Endodermal cell (in vitro differentiated cells): ENCODE measurements around the gene TAS2R42. TPM values are rescaled to one million over a fixed set of nuclear protein-coding genes. Genes with fewer than 3 reads are reported as not detected.

Source experiments
- DNase-seq: peaks from one replicate; pipeline ENCODE4 v3.0.0-alpha.2; 2017
- H3K27ac ChIP-seq: 2 replicates; pipeline ENCODE4 v1.5.1; 2013; ENCODE audit warnings: mild to moderate bottlenecking, low read depth, low read length, moderate library complexity
- H3K27me3 ChIP-seq: 2 replicates; pipeline ENCODE4 v1.6.1; 2013; ENCODE audit warnings: mild to moderate bottlenecking, low read length, moderate library complexity; ENCODE audit not compliant: insufficient read depth, control insufficient read depth, poor library complexity, severe bottlenecking
- H3K36me3 ChIP-seq: 2 replicates; pipeline ENCODE4 v1.7.0; 2013; ENCODE audit warnings: mild to moderate bottlenecking, low read length, moderate library complexity; ENCODE audit not compliant: control insufficient read depth, insufficient read depth
- H3K4me1 ChIP-seq: one replicate; pipeline ENCODE4 v1.7.0; 2013; ENCODE audit warnings: low read length; ENCODE audit not compliant: control insufficient read depth, insufficient read depth
- H3K4me3 ChIP-seq: 2 replicates; pipeline ENCODE4 v1.5.1; 2013; ENCODE audit warnings: mild to moderate bottlenecking, low read length, moderate library complexity
- H3K9ac ChIP-seq: 2 replicates; pipeline ENCODE4 v1.6.1; 2013; ENCODE audit warnings: mild to moderate bottlenecking, low read length, moderate library complexity; ENCODE audit not compliant: poor library complexity, severe bottlenecking; ENCODE audit errors: extremely low read depth
- H3K9me3 ChIP-seq: 2 replicates; pipeline ENCODE4 v1.6.1; 2013; ENCODE audit warnings: mild to moderate bottlenecking, low read length, moderate library complexity; ENCODE audit not compliant: control insufficient read depth
- H3K27ac Mint-ChIP-seq: 2 replicates; pipeline ENCODE4 v1.8.0; 2020; ENCODE audit warnings: mixed read lengths
- H3K27me3 Mint-ChIP-seq: 2 replicates; pipeline ENCODE4 v1.8.0; 2021; ENCODE audit warnings: mild to moderate bottlenecking, mixed read lengths; ENCODE audit not compliant: insufficient read depth
- H3K36me3 Mint-ChIP-seq: 2 replicates; pipeline ENCODE4 v1.8.0; 2020; ENCODE audit warnings: low read depth, mixed read lengths
- H3K4me1 Mint-ChIP-seq: 2 replicates; pipeline ENCODE4 v1.8.0; 2020; ENCODE audit warnings: mixed read lengths
- H3K4me3 Mint-ChIP-seq: 2 replicates; pipeline ENCODE4 v1.8.0; 2020; ENCODE audit warnings: mild to moderate bottlenecking, moderate library complexity, mixed read lengths
- H3K9me3 Mint-ChIP-seq: 2 replicates; pipeline ENCODE4 v1.8.0; 2020; ENCODE audit warnings: mild to moderate bottlenecking, mixed read lengths
- total RNA-seq, 2 donors: library from RNA; stranded (reverse); fragmentation: NEBNext Ultra II Directional in 1 of 2; extraction: Animal tissue kit (Norgen Biotek cat#: 25700) in 1 of 2; gene quantifications; 2 replicates in 1 of 2; 3 replicates in 1 of 2; pipeline ENCODE4 v1.2.1, GENCODE V29; 2021
- TF ChIP-seq, protein P1 (sequence below): fragments of 200-600 bp; sonication (generic); conservative IDR thresholded peaks from 2 replicates; pipeline ENCODE4 v1.5.0; 2021; ENCODE audit warnings: antibody characterized with exemption, mild to moderate bottlenecking

Gene TAS2R42
- total RNA-seq, 2 donors from 2014 or later: not detected

DNA sequence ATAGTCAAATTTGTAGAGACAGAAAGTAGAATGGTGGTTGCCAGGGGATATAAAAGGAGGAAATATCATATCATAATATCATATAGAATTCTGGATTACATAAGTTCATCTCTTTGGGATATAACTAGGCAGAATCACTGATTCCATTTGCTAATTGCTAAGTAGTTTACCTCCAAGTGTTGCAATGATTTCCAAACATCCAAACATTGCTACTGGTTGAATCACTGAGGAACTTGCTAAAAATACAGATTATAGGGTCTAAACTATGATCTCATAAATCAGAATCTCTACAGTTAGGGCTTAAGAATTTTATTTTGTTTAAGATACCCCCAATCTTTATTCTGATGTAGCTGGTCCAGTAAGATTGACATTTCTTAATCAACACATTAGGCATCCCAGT is 16.1 kb upstream of the TAS2R42 start:
- TF ChIP-seq, protein P1, sequence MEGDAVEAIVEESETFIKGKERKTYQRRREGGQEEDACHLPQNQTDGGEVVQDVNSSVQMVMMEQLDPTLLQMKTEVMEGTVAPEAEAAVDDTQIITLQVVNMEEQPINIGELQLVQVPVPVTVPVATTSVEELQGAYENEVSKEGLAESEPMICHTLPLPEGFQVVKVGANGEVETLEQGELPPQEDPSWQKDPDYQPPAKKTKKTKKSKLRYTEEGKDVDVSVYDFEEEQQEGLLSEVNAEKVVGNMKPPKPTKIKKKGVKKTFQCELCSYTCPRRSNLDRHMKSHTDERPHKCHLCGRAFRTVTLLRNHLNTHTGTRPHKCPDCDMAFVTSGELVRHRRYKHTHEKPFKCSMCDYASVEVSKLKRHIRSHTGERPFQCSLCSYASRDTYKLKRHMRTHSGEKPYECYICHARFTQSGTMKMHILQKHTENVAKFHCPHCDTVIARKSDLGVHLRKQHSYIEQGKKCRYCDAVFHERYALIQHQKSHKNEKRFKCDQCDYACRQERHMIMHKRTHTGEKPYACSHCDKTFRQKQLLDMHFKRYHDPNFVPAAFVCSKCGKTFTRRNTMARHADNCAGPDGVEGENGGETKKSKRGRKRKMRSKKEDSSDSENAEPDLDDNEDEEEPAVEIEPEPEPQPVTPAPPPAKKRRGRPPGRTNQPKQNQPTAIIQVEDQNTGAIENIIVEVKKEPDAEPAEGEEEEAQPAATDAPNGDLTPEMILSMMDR: no peak
- peaks cover 11% of the 10 kb centered on the region for H3K9me3 ChIP-seq
- DNase-seq: no peak
- H3K4me1 ChIP-seq: no peaks in the 10 kb centered on the region
- peaks cover 14% of the 10 kb centered on the region for H3K9me3 Mint-ChIP-seq
- H3K4me3 ChIP-seq: no peak overlapping the region
- H3K4me3 Mint-ChIP-seq: no peak overlapping the region
- no peak overlapping the region for H3K27ac ChIP-seq
- no peaks in the 10 kb centered on the region for H3K36me3 ChIP-seq
- peaks cover 2% of the 10 kb centered on the region for H3K36me3 Mint-ChIP-seq
- H3K27me3 Mint-ChIP-seq: no peaks in the 10 kb centered on the region
- no peaks in the 10 kb centered on the region for H3K27me3 ChIP-seq
- no peak overlapping the region for H3K9ac ChIP-seq
- peaks cover 4% of the 10 kb centered on the region for H3K4me1 Mint-ChIP-seq
- no peak overlapping the region for H3K27ac Mint-ChIP-seq

DNA sequence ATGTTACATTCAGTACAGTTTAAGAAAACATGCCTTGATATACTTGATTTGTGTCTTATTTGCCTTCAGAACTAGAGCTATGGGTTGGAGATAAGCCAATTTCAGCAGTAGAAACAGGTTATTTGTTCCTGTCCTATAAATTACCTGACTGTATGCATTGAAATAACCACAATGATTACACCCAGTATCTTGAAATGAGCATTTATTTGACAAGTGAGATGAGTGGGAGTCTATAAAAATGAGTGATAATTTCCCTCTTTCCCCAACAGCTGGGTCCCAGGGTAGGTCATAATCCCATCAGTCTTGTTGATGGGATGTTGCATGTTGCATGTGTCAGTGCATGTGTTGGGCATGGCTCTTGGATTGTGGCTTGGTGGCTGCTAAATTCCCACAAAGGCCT is 3.7 kb downstream of the TAS2R42 start:
- H3K4me1 ChIP-seq: no peaks in the 10 kb centered on the region
- no peaks in the 10 kb centered on the region for H3K27me3 ChIP-seq
- Mint-ChIP-seq H3K4me1 (no peaks in the 10 kb centered on the region), H3K36me3 (no peaks in the 10 kb centered on the region), H3K4me3 (no peak overlapping the region), H3K27me3 (no peaks in the 10 kb centered on the region), H3K9me3 (no peaks in the 10 kb centered on the region), H3K27ac (no peak overlapping the region)
- H3K36me3 ChIP-seq: no peaks in the 10 kb centered on the region
- no peak overlapping the region for H3K9ac ChIP-seq
- H3K4me3 ChIP-seq: no peak overlapping the region
- no peak for DNase-seq
- TF ChIP-seq, protein P1: no peak
- H3K9me3 ChIP-seq: no peaks in the 10 kb centered on the region
- no peak overlapping the region for H3K27ac ChIP-seq

DNA sequence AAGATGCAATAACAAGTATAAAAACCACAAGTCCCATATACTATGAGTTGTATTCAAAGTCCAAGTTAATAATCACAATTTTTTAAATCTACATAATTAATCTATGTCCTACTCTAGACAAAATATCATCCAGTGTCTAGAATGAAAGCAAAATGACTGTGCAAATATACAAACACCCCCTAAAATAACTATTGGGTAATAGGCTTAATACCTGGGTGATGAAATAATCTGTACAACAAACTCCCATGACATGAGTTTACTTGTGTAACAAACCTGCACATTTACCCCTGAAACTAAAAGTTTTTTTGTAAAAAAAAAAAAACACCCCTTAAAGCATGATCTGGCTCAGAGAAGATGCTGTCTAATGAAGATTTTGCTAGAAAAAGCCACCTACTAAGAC is 4.2 kb downstream of the TAS2R42 start:
- Histone ChIP-seq H3K27ac (no peak overlapping the region), H3K4me1 (no peaks in the 10 kb centered on the region), H3K36me3 (no peaks in the 10 kb centered on the region), H3K9me3 (no peaks in the 10 kb centered on the region), H3K4me3 (no peak overlapping the region), H3K27me3 (no peaks in the 10 kb centered on the region), H3K9ac (no peak overlapping the region)
- Mint-ChIP-seq H3K4me3 (no peak overlapping the region), H3K27ac (no peak overlapping the region), H3K9me3 (no peaks in the 10 kb centered on the region), H3K27me3 (no peaks in the 10 kb centered on the region), H3K4me1 (no peaks in the 10 kb centered on the region), H3K36me3 (no peaks in the 10 kb centered on the region)
- DNase-seq: no peak
- TF ChIP-seq, protein P1: no peak
